Epidermal melanocyte (primary cell): ENCODE results near the gene SH3RF1.

Experiments
- DNase-seq: peaks from one replicate; pipeline ENCODE4 v3.0.0; 2011; ENCODE audit warnings: low spot score; ENCODE audit not compliant: insufficient read length

The SH3RF1 gene

DNA sequence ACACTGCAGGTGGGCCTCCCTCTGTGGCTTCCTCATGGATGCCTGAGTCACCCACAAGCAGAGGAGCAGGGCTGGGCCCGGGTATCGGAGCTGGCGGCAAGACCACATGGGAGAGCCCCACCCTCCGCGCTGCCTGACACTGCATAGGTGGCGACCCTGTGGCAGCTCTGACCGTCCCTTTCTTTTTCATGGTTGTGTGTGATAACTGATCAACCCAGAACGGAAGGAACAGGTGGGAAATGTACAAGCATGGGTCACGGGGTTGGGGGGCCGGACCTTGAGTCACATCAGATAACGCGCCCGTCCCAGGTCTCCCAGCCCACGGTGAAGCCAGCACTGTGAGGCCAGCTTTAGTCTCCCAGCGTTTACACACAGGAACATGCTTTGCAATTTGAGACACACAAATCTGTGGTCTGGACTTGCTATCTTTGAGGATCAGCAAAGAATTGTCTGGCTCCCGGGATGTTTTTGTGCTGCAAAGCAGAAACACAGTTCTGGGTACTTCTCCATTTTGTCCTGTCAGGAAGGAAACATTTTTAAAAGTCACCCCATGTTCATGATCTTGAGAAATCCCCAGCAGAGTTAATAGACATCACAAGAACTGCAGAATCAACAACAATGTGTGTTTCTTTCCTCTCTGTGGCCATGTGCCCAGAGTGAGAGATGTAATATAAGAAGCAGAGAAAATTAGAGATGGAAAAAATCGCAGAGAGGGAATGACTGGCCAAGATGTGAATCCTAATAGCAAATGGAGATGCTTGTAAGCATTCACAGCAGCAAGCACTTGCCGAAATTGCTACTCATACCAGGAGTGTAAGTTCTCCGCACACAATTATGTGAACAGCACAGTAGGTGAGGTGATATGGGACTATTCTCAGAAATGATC is 190.6 kb downstream of the SH3RF1 start:
- DNase-seq, result no peak

DNA sequence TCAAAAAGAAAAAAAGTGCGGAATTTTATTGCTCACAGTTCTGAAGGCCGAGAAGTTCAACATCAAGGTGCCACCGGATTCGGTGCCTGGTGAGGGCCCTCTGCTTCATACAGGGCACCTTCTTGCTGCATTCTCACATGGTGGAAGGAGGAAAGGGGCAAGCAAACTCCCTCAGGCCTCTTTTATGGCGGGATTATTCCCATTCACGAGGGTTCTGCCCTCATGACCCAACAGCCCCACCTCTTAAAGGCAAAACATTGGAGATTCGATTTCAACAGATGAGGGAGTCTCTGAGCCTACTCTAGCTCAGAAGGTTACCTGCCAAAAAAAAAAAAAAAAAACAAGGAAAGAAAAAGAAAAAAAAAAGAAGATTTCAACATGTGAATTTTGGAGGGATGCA is 196.6 kb downstream of the SH3RF1 start:
- no peak for DNase-seq

DNA sequence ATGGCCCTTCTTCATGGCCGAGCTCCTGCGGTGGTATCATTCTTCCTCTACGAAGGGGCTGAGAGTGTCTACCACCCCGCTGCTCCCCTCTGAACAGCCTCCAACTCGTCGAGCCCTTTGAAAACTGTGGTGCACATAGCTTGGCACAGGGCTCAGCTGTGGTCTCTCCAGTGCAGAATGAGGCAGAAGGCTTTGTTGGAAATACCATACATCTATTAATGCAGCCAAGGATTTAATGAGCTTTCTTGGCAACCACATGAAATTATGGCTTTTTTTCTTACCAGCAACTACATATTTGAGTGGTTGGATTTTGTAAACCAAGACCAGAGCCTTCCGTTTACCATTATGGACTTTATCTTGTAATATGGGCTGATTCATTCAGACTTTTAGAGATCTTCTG is 199.0 kb downstream of the SH3RF1 start:
- no peak for DNase-seq

DNA sequence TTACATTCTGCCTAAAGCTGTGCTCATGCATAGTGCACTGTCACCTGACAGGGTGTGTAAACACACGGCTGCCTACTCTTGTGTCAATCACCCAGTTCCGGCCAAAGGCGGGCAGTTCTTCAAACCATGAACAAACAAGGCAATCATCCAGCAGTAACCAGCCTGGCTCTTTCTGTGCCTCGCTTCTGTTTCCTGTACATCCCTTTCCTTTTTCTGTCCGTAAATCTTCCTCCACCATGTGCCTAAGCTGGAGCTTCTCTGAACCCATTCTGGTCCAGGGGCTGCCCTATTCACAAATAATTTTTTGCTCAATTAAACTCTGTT is 199.9 kb downstream of the SH3RF1 start:
- no peak for DNase-seq

DNA sequence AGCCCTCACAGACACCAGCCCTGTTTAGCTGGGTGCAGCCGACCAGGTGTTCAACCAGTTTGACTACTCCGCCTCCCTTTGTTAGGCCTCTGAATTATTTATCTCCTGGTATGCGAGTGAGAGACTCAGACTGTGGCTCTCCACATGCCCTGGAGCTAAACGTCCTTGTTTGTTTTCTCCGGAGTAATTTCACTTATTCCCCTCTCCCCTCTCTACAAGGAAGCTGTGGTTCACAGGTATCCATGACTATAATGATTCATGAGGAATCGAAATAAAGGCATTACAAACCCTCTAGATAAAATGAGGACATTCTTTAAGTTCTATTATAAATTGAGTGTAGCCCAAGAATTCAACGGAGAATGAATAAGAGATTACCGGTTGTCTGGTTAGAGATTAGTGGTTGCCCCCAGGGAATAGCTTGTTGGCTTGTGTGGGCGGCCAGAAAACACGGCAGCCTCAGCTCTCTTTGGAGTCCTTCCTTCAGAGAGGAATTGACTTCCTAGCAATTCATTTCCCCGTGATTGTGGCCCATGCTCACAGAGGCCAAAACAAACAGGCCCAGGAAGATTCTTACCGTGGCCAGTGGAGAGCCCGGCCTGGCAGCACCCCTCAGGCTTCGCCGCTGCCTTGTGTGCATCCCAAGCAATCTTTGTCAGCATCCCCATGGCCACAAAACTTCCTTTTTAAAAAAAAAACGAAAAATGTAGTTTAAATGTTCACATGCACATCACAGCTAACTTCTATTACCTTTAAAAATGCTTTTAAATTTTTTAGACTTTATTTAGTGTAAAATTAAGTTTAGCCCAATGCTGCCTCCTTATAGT is 200.5 kb downstream of the SH3RF1 start:
- no peak for DNase-seq

DNA sequence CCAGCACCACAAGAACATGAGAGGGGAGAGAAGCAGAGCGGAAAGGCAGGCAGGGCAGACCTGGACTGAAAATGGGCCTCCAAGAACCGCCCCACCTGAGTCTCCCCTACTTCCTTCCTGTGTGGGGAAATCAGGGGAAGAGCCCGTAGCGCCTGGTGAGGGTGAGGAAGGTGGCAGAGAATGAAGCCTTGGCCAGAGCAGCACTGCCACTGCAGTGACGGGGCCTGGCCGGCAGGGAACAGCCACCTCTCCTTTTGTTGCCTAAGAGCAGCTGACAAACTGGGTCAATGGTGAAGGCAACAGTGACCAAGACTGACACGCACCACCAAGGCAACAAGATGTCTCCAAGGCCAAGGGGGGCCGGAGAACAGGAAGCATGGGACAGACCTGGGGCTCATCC is 202.3 kb downstream of the SH3RF1 start:
- DNase-seq, result no peak

DNA sequence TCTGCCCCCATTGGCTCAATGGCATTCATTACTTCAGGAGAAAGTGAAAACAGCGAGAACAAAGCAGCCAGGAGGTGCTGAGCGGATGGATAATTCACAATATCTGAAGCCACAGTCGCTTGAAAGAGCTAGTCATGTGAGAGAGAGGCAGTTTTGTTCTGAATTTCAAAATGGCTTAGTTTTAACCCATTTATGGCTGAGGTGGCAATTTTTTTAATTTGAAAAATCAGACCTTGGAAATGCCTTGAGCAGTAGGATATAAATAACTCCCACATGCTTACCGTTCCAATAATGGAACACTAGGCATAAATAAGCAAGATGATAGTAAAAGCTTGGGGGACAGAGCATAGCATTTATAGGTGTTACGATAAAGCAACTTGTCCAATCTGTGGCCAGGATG is 203.8 kb downstream of the SH3RF1 start:
- no peak for DNase-seq

DNA sequence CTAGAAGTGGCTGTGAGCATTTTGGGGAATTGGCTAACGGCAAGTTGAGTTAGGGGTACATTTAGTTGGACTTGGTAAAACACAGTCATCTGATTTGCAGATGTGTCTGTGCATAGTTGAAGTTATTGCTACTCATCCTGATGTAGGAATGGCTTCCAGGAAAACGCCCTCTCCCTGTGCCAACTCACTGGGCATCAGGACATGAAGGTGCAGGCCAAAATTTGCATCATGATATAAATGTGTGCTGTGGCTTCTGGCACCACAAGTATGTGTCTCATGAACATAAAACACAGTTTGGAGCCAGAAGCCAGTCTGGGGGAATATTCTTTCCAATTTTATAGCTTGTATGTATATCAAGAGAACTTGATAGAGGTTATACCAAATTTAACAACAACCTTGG is 206.5 kb downstream of the SH3RF1 start:
- DNase-seq, result no peak

DNA sequence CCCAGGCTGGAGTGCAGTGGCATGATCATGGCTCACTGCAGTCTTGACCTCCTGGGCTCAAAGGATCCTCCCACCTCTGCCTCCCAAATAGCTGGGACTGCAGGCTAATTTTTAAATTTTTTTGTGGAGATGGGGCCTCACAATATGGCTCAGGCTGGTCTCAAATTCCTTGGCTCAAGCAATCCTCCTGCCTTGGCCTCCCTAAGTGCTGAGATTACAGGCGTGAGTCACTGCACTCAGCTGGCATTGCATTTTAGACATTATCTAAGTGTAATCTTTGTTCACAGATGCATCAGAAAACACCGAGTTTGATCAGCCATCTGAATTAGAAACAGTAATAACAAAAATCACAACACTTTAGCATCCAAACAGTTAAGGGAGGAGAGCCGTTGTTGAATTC is 207.3 kb downstream of the SH3RF1 start:
- DNase-seq, result no peak

DNA sequence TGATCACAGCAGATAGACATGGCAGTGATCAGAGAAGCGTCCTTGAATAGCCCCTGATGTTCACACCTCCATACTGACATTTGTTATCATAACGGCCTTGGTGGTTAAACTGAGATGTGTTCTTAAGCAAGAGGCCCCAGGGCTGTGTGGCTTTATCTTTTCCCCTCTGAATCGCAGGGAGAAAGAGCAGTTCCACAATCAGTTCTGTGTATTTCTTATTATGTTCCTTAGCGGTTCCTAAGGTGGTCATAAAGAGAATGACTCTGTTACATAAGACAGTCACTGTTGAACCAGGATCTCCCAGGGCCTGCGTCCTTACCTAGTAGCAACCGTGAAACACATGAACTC is 207.9 kb downstream of the SH3RF1 start:
- DNase-seq, result no peak

DNA sequence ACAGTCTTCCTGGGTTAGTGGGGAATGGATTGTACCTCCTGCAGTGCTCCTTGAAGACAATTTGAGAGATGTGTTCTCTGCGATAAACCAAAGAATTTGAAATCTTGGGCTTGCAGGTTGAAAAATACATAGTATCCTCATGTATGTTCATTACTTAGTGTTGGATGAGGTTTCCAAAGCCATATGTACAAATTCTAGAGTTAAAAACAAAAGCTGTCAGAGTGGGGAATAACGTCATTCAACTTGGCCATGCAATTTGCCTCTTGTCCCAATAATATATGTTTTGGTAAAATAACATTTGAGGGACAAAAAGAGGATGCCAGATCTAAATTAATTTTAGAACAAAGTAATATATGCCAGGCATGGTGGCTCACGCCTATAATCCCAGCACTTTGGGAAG is 209.4 kb downstream of the SH3RF1 start:
- DNase-seq, result no peak

DNA sequence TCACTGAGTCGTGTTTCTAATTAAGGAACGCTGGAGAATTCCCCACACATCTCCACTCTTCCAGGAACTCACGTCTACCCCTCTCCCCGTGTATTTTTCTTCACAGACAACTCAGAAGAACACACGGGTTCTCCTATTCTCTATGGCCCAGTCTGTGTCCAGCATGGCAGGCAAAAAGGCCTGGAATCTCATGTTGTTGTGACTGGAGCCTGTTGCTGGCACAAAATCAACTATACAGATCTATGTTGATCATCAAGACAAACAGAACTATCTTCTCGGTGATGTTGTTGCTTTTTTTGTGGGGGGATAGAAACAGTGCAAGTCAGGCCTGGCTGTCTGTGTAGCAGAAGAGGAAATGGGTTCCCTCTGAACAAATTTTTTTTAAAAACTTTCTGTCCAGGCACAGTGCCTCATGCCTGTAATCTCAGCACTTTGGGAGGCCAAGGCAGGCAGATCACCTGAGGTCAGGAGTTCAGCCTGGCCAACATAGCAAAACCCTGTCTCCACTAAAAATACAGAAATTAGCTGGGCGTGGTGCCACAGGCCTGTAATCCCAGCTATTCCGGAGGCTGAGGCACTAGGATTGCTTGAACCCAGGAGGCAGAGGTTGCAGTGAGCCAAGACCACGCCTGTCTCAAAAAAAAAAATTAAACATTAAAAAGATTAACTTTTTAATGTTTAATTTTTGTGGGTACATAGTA is 210.2 kb downstream of the SH3RF1 start:
- DNase-seq, result no peak

DNA sequence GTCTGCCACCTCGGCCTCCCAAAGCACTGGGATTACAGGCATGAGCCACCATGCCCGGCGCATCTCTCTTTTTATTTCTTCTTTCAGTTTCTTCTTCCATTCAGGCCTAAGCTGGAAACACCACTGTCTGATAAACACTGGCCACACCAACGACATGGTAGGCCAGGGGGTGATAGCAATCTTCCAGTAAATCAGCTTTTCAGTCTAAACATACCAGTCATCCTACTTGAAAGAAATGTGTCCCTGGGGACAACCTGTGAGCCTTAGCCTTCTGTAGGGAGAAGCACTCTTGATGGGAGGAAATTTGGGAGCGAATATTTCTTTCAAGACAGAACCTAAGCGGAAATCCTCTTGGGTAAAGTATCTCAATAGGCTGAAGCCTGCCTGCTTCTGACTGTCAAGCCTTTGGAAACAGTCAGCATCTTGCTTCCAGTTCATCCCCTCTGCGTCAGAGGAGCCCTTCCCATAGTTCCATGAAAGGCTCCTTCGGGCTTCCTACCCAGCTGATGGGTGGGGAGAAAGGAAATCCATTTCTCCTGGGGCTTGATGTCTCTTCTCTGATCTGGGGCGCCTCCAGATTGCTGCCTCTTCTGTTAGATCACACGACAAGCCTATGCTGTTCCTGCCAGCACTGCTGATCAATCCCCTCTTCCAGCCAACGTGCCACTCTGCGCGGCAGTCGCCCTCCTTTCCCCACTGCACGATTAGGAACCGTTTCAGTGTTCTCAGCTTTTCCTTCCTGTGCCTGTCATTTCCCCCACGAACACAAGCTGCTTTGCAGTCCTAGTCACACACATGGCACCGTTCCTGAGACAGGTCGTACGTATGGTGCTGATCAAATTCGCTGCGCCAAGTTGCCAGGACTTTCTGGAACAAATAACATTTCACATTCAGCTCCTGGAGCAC is 211.2 kb downstream of the SH3RF1 start:
- no peak for DNase-seq

DNA sequence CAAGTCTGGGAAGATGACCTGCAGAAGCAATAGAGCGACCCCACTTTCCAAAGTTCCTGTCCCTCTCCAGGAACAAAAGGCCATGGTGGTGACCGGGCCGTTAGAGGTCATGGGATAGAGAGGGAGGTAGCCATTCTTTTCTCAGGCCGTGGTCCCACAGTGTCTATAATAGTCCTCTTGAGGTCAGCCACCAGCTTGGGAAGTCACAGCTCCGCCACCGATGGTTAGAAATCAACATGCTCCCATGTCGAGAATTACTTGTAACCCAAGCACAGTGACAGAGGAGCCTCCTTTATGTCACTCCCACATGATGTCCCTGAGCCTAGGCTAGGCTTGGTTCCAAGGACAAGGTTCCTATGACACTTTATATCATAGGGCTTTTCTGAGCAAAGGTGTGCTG is 212.4 kb downstream of the SH3RF1 start:
- DNase-seq, result no peak

DNA sequence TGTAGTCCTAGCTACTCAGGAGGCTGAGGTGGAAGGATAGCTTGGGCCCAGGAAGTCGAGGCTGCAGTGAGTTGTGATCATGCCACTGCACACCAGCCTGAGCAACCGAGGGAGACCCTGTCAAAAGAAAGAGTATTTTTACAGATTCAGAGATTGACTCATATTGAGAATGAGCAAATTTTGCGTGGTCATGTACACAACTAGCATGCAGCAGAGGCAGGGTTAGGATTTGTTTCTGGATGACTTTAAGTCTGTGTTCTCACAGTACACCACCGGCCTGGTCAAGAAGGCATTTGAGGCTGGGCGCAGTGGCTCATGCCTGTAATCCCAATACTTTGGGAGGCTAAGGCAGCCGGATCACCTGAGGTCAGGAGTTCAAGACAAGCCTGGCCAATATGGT is 215.9 kb downstream of the SH3RF1 start:
- DNase-seq, result no peak

DNA sequence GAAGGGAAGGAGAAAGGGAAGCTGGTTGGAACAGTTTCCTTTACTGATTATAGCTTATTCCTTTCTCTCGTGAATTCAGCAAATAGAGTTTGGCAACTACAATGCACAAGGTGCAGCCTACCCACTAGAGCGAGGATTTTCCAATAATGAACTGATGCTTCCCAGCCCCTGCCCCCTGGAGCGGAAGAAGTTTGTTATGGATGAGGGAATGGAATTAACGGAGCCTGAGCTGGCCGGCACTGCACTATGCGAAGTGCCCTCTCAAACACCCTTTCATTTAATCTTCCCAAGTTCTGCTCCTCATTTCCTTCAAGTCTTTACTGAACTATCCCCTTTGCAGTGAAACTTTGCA is 218.2 kb downstream of the SH3RF1 start:
- DNase-seq, result no peak

DNA sequence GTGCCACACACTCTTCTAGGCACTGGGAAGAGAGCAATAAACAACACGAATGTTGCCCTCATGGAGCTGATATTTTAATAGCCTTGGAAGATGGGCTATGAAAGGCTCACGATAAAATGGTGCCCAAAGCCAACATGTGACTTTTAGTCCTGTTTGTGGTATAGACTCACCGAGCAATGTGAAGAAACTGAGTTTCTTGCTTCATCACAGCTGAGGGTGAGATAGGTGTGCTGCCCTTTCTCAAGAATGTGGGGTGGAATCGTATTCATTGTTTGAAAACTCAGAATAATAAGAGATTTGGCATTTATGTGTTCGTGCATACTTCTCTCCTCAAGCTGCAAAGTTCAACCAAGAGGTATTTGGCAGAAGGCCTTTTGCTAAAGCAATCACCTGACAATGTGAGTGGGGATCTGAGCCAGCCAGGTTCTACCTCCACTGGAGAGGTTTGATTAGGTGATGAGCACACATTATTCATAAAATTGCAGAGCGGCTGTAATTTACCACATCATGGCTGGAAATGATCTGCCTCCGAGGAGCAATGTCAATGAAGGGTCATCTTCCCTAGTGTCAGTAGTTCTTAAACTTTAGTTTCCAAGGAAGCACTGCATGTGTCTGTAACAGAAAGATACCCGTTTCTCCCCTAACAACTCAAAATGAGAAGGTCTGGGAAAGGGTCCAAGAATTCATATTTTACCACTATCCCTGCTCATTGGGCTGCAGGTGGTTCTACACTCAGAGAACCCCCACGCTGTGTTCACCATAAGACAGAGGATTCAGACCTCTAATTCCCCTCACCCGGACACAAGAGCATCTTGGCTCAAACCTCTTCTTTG is 218.8 kb downstream of the SH3RF1 start:
- DNase-seq, result no peak

DNA sequence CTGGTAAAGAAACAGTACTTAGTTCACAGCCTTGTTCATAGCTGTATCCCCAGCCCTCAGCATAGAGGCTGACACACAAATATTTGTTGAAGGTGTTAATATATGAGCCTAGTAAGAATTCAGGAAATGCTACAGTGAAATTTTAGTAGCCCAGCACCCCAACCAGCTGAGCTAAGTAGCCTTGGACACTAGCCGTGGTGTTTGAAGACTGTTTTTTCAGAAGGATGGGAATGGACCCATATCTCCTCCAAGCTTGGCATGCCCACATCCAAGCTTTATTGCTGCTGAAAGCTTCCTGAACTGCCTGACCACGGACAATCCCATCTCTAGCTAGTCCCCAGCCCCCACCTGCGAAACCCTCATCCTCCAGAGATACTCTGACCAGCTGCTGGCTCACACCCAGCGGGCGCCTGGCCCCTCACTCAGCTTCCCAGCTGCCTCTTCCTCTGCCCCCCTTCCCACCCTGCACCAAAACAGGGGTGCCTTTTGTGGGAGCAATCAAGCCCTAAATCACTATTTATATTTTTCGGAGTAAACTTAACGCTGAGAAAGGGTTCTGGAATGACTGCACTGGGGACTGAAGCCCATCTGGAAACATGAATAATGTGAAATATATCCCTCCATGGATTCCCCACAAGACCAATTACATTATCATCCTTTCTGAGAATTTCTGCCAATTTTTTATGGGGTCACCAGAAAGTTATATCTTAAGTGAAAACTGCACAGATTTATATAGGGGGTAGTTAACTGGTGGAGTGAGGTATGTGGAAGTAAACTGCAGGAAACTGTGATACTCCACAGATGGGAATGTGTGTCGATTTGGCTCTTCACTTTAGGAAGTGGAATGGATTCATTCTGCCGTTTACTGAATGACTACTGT is 219.6 kb downstream of the SH3RF1 start:
- no peak for DNase-seq

DNA sequence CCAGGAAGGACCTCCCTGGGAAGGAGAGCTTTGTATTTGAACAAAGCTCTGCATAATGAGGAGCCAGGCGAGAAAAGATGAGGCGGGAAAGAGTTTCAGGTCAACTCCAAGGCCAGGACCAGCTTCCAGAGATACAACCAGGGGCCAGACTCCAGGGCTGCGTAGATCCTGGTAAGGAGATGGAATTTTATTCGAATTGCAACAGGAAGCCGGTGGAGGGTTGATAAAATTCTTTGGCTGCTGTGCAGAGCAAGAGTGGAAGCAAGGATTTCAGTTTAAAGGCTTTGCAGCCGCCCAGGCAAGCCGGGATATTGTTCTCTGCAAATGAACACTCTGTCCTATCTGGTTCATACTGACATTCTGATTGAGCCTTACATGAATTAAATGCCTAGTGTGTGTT is 220.5 kb downstream of the SH3RF1 start:
- no peak for DNase-seq
